ENCODE results near the gene EXOSC2. TPM values are rescaled to one million over a fixed set of nuclear protein-coding genes. Genes with fewer than 3 reads are reported as not detected.

Gene EXOSC2
- total and polyA plus RNA-seq, 2 of the 13 experiments (the other 11 are each of a cell fraction or from before 2014, with no cell fraction given) = 27.5 to 63.8 TPM

GRCh38 chr9:130693426-130694191, at the start of gene EXOSC2 (continued):
- TF ChIP-seq NKX3-1 (CRISPR knock-in tag; IDR thresholded peaks at IDR 0.05) (peak; percentile 94), CREB3 (CRISPR knock-in tag; IDR thresholded peaks at IDR 0.05) (0 out of 2 replicates have a peak, but pooled peaks have one; percentile 72), ATF7-NPFF (CRISPR knock-in tag; IDR thresholded peaks at IDR 0.05; ENCODE audit: low read depth) (no peak), MZF1 (CRISPR knock-in tag; IDR thresholded peaks at IDR 0.05; ENCODE audit: borderline replicate concordance) (no peak), ZNF317 (CRISPR knock-in tag; IDR thresholded peaks at IDR 0.05) (no peak; the same call in 1 of the 2 replicates), ARNT (IDR thresholded peaks at IDR 0.05) (no peak), SKIL (CRISPR knock-in tag; IDR thresholded peaks at IDR 0.05; ENCODE audit: borderline replicate concordance) (no peak), KAT2B (IDR thresholded peaks at IDR 0.05; ENCODE audit: borderline replicate concordance, low read depth, low read length) (no peak), IRF9 (CRISPR knock-in tag; IDR thresholded peaks at IDR 0.05; ENCODE audit: borderline replicate concordance) (peak; percentile 61; the same call in 1 of the 2 replicates), CERS6 (CRISPR knock-in tag; IDR thresholded peaks at IDR 0.05) (0 out of 2 replicates have a peak, but pooled peaks have one; percentile 28), TRAFD1 (CRISPR knock-in tag; IDR thresholded peaks at IDR 0.05; ENCODE audit: borderline replicate concordance) (no peak), ZNF24 (IDR thresholded peaks at IDR 0.05) (peak; percentile 16; the same call in 1 of the 2 replicates), SOX13 (IDR thresholded peaks at IDR 0.05) (no peak), SOX13 (CRISPR knock-in tag; conservative IDR thresholded peaks at IDR 0.05 in 1 of 2, IDR thresholded peaks at IDR 0.05 in 1 of 2) (peak in 1 of 2 experiments; percentile 3; a peak in 1 of 4 replicates), ZNF574 (CRISPR knock-in tag; IDR thresholded peaks at IDR 0.05) (peak; percentile 83; the same call in 1 of the 2 replicates), ETV6 (CRISPR knock-in tag; conservative IDR thresholded peaks at IDR 0.05) (no peak), ZNF207 (IDR thresholded peaks at IDR 0.05; ENCODE audit: borderline replicate concordance) (no peak), ZNF850 (CRISPR knock-in tag; conservative IDR thresholded peaks at IDR 0.05) (no peak), ZNF230 (CRISPR knock-in tag; IDR thresholded peaks at IDR 0.05) (peak; percentile 67; the same call in 1 of the 2 replicates)
